Small intestine (tissue), 7 donors: ENCODE measurements around the gene PACS1. TPM values are rescaled to one million over a fixed set of nuclear protein-coding genes. Genes with fewer than 3 reads are reported as not detected.

Experiments
- DNase-seq, 2 donors: peaks; one replicate each; pipeline versions ENCODE4 v3.0.0 to v3.0.0-alpha.2; 2013
- FAIRE-seq: peaks from 2 replicates; lab custom pipeline; 2012; peaks lifted over from hg19 to GRCh38; lab: Jason Lieb, UNC
- H3K27ac ChIP-seq, 3 donors: one replicate each; pipeline ENCODE4 v1.5.1; 2013; ENCODE audit warnings: low read length in 2 of 3, mild to moderate bottlenecking in 2 of 3, control low read depth in 1 of 3, inconsistent platforms in 1 of 3, low read depth in 1 of 3, moderate library complexity in 1 of 3
- H3K27me3 ChIP-seq, 3 donors: one replicate each; pipeline ENCODE4 v1.6.1; 2013; ENCODE audit warnings: low read length in 3 of 3, inconsistent platforms in 1 of 3; ENCODE audit not compliant: control insufficient read depth in 3 of 3, insufficient read depth in 3 of 3
- H3K36me3 ChIP-seq, 3 donors: one replicate each; pipeline ENCODE4 v1.6.1; 2013; ENCODE audit warnings: low read length in 3 of 3, inconsistent platforms in 1 of 3, low read depth in 1 of 3, mild to moderate bottlenecking in 1 of 3, moderate library complexity in 1 of 3; ENCODE audit not compliant: control insufficient read depth in 3 of 3, insufficient read depth in 2 of 3
- H3K4me1 ChIP-seq, 3 donors: one replicate each; pipeline ENCODE4 v1.6.1; 2013; ENCODE audit warnings: low read length in 2 of 3, inconsistent platforms in 1 of 3, low read depth in 1 of 3, mild to moderate bottlenecking in 1 of 3, moderate library complexity in 1 of 3; ENCODE audit not compliant: control insufficient read depth in 3 of 3, insufficient read depth in 2 of 3
- H3K4me3 ChIP-seq, 3 donors: one replicate each; pipeline ENCODE4 v1.5.1; 2013; ENCODE audit warnings: low read length in 3 of 3, control low read depth in 1 of 3, inconsistent platforms in 1 of 3, low read depth in 1 of 3, mild to moderate bottlenecking in 1 of 3, moderate library complexity in 1 of 3
- H3K9me3 ChIP-seq, 2 donors: one replicate each; pipeline ENCODE4 v1.6.1; 2013; ENCODE audit warnings: low read depth in 1 of 2, low read length in 1 of 2; ENCODE audit not compliant: control insufficient read depth in 2 of 2, insufficient read depth in 1 of 2
- WGBS, 3 donors: extraction: QIAGEN DNeasy Blood & Tissue Kit; methylation state at CpG; one replicate each; pipeline ENCODE4 v1.1.7; 2013; 5-methylcytosine and 5-hydroxymethylcytosine counted together
- polyA plus RNA-seq, 4 donors: library from polyadenylated mRNA; stranded (reverse) in 3 of 4; unstranded in 1 of 4; fragments of 200-250 nt in 3 of 4; fragments of 120-200 nt in 1 of 4; gene quantifications; one replicate each; pipeline versions ENCODE4 v1.2.1 to v1.2.3, GENCODE V29; 2013
- donor health status: healthy with polysubstance abuse.
- donor health status: control.
- donor health status: control.
- donor health status: Bipolar disorder and iron deficiency.
- donor health status: healthy.

Gene PACS1
- polyA plus RNA-seq, 4 donors, result 4.0 to 22.9 (median 10.0) TPM

DNA sequence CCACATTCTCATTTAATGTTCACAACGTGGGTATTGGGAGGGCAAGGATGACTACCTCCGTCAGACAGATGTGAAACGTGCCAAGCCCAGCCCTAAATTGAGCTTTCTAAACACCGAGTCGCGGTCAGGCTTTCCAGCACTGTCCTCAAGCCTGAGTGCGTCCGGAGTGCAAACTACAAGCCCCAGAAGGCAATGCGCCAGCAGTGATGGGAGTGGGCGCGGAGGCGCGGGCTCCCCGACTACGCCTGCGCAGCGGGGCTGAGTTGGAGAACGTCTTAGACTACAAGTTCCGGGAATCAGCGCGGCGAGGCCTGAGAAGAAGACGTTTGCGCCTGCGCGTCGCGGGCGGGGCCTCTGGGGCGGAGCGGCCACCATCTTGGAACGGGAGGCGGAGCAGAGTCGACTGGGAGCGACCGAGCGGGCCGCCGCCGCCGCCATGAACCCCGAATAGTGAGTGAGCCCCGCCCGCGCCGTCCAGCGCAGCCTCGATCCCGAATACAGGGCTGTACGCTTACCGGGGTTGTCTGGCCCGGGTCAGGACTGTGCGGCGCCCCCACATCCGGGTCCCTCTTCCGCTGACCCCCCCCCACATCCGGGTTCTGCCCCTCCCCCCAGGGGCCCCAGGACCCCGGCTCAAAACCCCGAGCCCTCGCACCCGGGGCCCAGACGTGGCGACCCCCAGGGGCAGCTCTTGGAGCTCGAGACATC is 198.3 kb downstream of the PACS1 start, which contains the start of gene RAB1B:
Gene RAB1B (plus strand): TSS at position 396 of the 708 bp plus-strand sequence. CDS start 41 bp downstream, at position 437.
- FAIRE-seq, result no peak
- H3K36me3 ChIP-seq, result peaks cover 3 to 67% (median 14%) of the 10 kb centered on the region in 3 donors
- H3K4me3 ChIP-seq, result peak within 1 kb of the TSS; percentile 78 to 99 (median 88)
- WGBS, 3 donors, result 0% methylated on average over 50 to 64 of the region's 64 CpGs
- DNase-seq, result peak; percentile 100
- H3K9me3 ChIP-seq, result no peaks in the 10 kb centered on the region
- no peaks in the 10 kb centered on the region for H3K27me3 ChIP-seq
- H3K4me1 ChIP-seq, result peaks cover 0 to 12% (median 0%) of the 10 kb centered on the region in 3 donors
- H3K27ac ChIP-seq, result peak within 1 kb of the TSS; percentile 78 to 95 (median 94)

DNA sequence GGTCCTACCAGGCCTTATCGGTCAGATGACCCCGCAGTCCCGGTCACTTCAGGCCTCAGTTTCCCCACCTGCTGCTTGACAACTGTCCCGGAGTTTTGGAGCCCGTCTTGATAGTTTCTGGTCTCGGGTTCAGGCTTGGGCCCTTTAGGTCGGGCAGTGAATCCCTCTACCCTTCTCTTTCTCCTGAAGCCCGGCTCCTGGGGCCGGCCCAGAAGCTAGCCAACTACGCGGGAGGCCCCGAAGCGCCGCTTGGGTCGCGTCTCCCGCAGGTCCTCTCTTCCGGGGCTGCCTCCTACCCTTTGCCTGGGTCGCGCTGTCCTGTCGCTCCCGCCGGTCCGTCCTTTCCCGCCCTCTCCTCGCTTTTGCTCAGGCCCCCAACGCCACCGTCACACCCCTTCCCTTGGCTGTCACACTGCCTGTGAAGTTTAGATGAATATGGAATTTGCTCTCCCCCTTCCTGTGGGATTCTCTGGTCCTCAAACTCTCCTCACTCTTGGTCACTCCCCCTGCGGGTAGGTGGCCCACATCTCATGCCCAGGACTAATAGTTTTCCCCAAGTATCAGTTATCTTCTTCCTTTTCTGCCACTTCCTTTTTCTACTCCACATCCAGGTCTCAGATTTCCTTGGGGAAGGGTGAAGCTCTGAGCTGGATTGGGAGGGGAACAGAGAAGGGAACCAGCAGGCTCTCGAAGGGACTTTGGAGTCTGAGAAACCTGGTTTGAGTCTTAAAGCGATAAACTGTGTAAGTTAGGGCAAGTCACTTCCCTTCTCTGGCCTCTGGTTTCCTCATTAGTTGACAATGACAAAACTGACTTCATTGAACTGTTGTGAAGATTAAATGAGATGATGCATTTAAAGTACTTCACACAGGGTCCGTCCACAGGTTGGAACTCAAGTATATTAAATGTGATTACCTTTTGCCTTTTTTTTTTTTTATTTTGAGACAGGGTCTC is 199.2 kb downstream of the PACS1 start:
- no peak for FAIRE-seq
- H3K27me3 ChIP-seq, result no peaks in the 10 kb centered on the region
- 1 to 2% (median 1%) methylated on average over 32 of the region's 32 CpGs for WGBS, 3 donors
- DNase-seq, result peak; percentile 51 to 63
- H3K27ac ChIP-seq, result peak overlapping the region; percentile 76 to 95 (median 94)
- H3K4me3 ChIP-seq, result peak overlapping the region; percentile 78 to 99 (median 88)
- peaks cover 0 to 12% (median 0%) of the 10 kb centered on the region in 3 donors for H3K4me1 ChIP-seq
- no peaks in the 10 kb centered on the region for H3K9me3 ChIP-seq
- H3K36me3 ChIP-seq, result peaks cover 6 to 67% (median 16%) of the 10 kb centered on the region in 3 donors

DNA sequence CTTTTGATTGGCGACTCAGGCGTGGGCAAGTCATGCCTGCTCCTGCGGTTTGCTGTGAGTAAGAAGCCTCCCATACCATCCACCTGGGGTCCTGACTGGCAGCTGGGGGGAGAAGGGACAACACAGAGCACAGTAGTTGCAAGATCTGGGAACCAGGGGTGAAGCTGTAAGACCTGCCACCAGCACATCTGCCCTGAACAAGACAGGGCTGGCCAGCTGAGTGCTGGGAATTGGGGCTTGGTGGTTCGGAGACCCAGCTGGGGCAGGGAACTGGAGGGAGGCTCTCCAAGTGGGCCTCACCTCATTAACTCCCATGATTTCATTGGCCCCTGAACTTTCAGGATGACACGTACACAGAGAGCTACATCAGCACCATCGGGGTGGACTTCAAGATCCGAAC is 201.7 kb downstream of the PACS1 start:
- peaks cover 12 to 68% (median 29%) of the 10 kb centered on the region in 3 donors for H3K36me3 ChIP-seq
- FAIRE-seq (no peak), DNase-seq (no peak)
- H3K4me3 ChIP-seq, result no peak overlapping the region
- WGBS, 3 donors, result 91 to 96% (median 93%) methylated on average over 7 of the region's 7 CpGs
- H3K27ac ChIP-seq, result no peak overlapping the region
- no peaks in the 10 kb centered on the region for H3K27me3 ChIP-seq
- H3K4me1 ChIP-seq, result peaks cover 0 to 9% (median 0%) of the 10 kb centered on the region in 3 donors
- no peaks in the 10 kb centered on the region for H3K9me3 ChIP-seq

DNA sequence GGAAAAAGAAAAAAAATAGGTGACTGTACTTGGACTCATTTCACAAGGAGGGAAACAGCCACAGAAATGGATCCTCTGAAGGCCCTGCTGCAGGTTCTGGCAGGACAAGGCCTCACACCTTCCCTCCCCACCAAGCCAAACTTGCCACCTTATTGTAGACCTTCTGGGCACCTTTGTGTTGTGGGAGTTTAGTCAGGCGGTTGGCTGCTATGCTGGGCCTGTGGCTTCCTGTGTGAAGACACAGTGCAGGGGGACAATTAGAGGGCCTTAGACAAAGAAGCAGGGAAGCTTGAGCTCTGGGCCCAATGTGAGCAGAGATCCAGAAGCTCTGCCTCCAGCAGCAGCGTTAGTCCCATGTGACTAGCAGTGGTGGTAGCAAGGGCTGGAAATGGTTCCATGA is 202.5 kb downstream of the PACS1 start:
- WGBS, 3 donors, result 80 to 96% (median 81%) methylated on average over 2 of the region's 2 CpGs
- Histone ChIP-seq H3K36me3 (peaks cover 12 to 74% (median 29%) of the 10 kb centered on the region in 3 donors), H3K4me3 (no peak overlapping the region), H3K27me3 (no peaks in the 10 kb centered on the region), H3K4me1 (peaks cover 0 to 9% (median under 1%) of the 10 kb centered on the region in 3 donors), H3K9me3 (no peaks in the 10 kb centered on the region), H3K27ac (no peak overlapping the region)
- FAIRE-seq (no peak), DNase-seq (no peak)

GRCh38 chr11:66274219-66274618 is 204.1 kb downstream of the PACS1 start:
- H3K9me3 ChIP-seq, result no peaks in the 10 kb centered on the region
- 64 to 72% (median 71%) methylated on average over 1 of the region's 1 CpG for WGBS, 3 donors
- FAIRE-seq (no peak), DNase-seq (no peak)
- H3K4me1 ChIP-seq, result peaks cover 0 to 11% (median 1%) of the 10 kb centered on the region in 3 donors
- H3K27ac ChIP-seq, result no peak overlapping the region
- no peak overlapping the region for H3K4me3 ChIP-seq
- peaks cover 0 to 7% (median 0%) of the 10 kb centered on the region in 3 donors for H3K27me3 ChIP-seq
- peaks cover 12 to 74% (median 29%) of the 10 kb centered on the region in 3 donors for H3K36me3 ChIP-seq

DNA sequence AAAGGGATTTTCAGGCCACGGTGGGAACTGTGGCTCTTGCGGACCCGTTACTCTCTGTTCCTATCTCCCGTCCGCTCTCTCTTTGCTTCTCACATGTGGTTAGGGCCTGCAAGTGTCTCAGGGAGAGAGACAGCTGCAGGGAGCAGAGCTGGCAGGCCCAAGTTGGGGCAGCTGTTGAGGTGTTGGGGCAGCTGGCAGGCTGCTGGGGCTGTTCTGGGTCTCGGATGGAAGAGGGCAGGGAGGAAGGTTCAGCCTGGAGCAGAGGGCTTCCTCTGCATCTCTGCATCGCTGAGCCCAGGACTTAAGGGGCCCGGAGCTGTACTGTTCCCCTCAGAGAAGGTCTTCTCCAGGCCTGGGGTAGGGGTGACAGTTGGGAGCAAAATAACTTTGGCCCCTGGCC is 205.3 kb downstream of the PACS1 start:
- Histone ChIP-seq H3K4me1 (peaks cover 0 to 6% (median 1%) of the 10 kb centered on the region in 3 donors), H3K27me3 (peaks cover 0 to 14% (median 0%) of the 10 kb centered on the region in 3 donors), H3K4me3 (no peak overlapping the region), H3K36me3 (peaks cover 12 to 68% (median 29%) of the 10 kb centered on the region in 3 donors), H3K9me3 (no peaks in the 10 kb centered on the region), H3K27ac (no peak overlapping the region)
- FAIRE-seq, result no peak
- DNase-seq, result no peak
- 92 to 94% (median 94%) methylated on average over 8 of the region's 8 CpGs for WGBS, 3 donors

- DNase-seq, result no peak
- no peaks in the 10 kb centered on the region for H3K9me3 ChIP-seq
- H3K27ac ChIP-seq, result no peak overlapping the region
- H3K4me1 ChIP-seq, result peaks cover 0 to 6% (median 1%) of the 10 kb centered on the region in 3 donors
- 86 to 90% (median 88%) methylated on average over 14 of the region's 14 CpGs for WGBS, 3 donors
- peaks cover 12 to 62% (median 29%) of the 10 kb centered on the region in 3 donors for H3K36me3 ChIP-seq
- H3K27me3 ChIP-seq, result peaks cover 0 to 14% (median 0%) of the 10 kb centered on the region in 3 donors
- no peak for FAIRE-seq
- H3K4me3 ChIP-seq, result no peak overlapping the region
These were observed 206.0 kb downstream of the PACS1 start for GRCh38 chr11:66275984-66276612.
